Lung (tissue), 12 donors: ENCODE measurements around the gene GMEB2. TPM values are rescaled to one million over a fixed set of nuclear protein-coding genes. Genes with fewer than 3 reads are reported as not detected.

Experiments
- ATAC-seq: fragments of 200-7000 bp; cut with Tn5 transposase; one replicate; pipeline ENCODE4 v1.9.1; 2020; ENCODE audit warnings: moderate number of reproducible peaks; ENCODE audit not compliant: insufficient read depth, low FRiP score
- DNase-seq, 3 donors: peaks; one replicate each; pipeline ENCODE4 v3.0.0-alpha.2; 2013 to 2017
- H3K27ac ChIP-seq, 2 donors: one replicate each; pipeline ENCODE4 v1.5.1; 2013; ENCODE audit warnings: mild to moderate bottlenecking in 2 of 2, moderate library complexity in 2 of 2, control low read depth in 1 of 2, inconsistent platforms in 1 of 2, low read depth in 1 of 2, low read length in 1 of 2
- H3K27me3 ChIP-seq, 3 donors: one replicate each; pipeline ENCODE4 v1.5.1; 2013; ENCODE audit warnings: low read length in 2 of 3; ENCODE audit not compliant: control insufficient read depth in 3 of 3, insufficient read depth in 3 of 3
- H3K36me3 ChIP-seq, 4 donors: one replicate each; pipeline ENCODE4 v1.5.1; 2013; ENCODE audit warnings: low read length in 4 of 4, mild to moderate bottlenecking in 1 of 4, moderate library complexity in 1 of 4; ENCODE audit not compliant: control insufficient read depth in 4 of 4, insufficient read depth in 4 of 4
- H3K4me1 ChIP-seq, 5 donors: one replicate each; pipeline ENCODE4 v1.5.1; 2013; ENCODE audit warnings: low read length in 5 of 5, mild to moderate bottlenecking in 2 of 5, moderate library complexity in 1 of 5; ENCODE audit not compliant: control insufficient read depth in 5 of 5, insufficient read depth in 5 of 5
- H3K4me3 ChIP-seq: one replicate; pipeline ENCODE4 v1.5.1; 2013; ENCODE audit warnings: mild to moderate bottlenecking, control low read depth, moderate library complexity
- H3K9ac ChIP-seq, 2 donors: one replicate each; pipeline ENCODE4 v1.5.1; 2013; ENCODE audit warnings: low read length in 2 of 2, control low read depth in 1 of 2; ENCODE audit not compliant: insufficient read depth in 1 of 2
- H3K9me3 ChIP-seq, 4 donors: one replicate each; pipeline ENCODE4 v1.5.1; 2013; ENCODE audit warnings: low read length in 3 of 4, mild to moderate bottlenecking in 1 of 4, moderate library complexity in 1 of 4; ENCODE audit not compliant: control insufficient read depth in 4 of 4, insufficient read depth in 3 of 4
- WGBS, 2 donors: extraction: QIAGEN DNeasy Blood & Tissue Kit; methylation state at CpG; one replicate each; pipeline ENCODE4 v1.1.7; 2013; 5-methylcytosine and 5-hydroxymethylcytosine counted together
- polyA plus RNA-seq, 2 donors: library from polyadenylated mRNA; stranded (reverse); fragments of 200-250 nt; gene quantifications; one replicate each; pipeline ENCODE4 v1.2.1, GENCODE V29; 2013
- total RNA-seq, 2 donors: library from RNA; depleted of rRNA in 1 of 2; stranded (reverse); fragments of >200 nt in 1 of 2; gene quantifications; one replicate each; pipeline ENCODE4 v1.2.1, GENCODE V29; 2014 to 2021
- TF ChIP-seq, protein P1 (sequence below): IDR thresholded peaks from 2 replicates; pipeline ENCODE4 v1.5.1; 2012; ENCODE audit warnings: mild to moderate bottlenecking; ENCODE audit errors: control extremely low read depth, extremely low read depth
- donor health status: control.
- donor health status: control.
- donor health status: Bipolar disorder and iron deficiency.
- donor health status: healthy.
- donor health status: DM: yes; HTN: yes; CAD: no.

Gene GMEB2
- total and polyA plus RNA-seq, 4 donors, result 7.6 to 12.9 (median 10.3) TPM

DNA sequence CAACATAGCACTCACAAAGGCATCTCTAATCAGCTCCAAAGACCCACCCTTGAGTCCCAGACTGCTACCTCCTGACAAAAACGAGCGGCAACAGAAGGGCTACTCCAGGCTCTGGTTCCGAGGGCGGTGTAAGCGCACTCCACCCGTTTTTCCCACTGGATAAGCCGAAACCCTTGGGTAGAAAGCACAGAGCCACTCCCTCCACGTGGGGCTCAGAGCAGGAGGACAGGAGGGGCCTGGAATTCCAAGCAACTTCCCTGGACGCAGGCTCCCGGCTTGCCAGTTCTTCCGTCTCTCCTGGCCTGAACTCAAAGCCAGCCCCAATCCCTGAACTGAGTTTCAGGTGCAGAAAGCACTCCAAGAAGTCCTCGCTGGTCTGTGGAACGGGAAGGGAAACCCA is 7.4 kb downstream of the GMEB2 start:
- no peak for ATAC-seq
- DNase-seq, result no peak
- H3K36me3 ChIP-seq, result peaks cover 0 to 30% (median 14%) of the 10 kb centered on the region in 4 donors
- TF ChIP-seq, protein P1, sequence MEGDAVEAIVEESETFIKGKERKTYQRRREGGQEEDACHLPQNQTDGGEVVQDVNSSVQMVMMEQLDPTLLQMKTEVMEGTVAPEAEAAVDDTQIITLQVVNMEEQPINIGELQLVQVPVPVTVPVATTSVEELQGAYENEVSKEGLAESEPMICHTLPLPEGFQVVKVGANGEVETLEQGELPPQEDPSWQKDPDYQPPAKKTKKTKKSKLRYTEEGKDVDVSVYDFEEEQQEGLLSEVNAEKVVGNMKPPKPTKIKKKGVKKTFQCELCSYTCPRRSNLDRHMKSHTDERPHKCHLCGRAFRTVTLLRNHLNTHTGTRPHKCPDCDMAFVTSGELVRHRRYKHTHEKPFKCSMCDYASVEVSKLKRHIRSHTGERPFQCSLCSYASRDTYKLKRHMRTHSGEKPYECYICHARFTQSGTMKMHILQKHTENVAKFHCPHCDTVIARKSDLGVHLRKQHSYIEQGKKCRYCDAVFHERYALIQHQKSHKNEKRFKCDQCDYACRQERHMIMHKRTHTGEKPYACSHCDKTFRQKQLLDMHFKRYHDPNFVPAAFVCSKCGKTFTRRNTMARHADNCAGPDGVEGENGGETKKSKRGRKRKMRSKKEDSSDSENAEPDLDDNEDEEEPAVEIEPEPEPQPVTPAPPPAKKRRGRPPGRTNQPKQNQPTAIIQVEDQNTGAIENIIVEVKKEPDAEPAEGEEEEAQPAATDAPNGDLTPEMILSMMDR, result no peak
- H3K9ac ChIP-seq, result no peak overlapping the region
- H3K27me3 ChIP-seq, result no peaks in the 10 kb centered on the region
- WGBS, 2 donors, result 81 to 82% methylated on average over 13 of the region's 13 CpGs
- H3K4me3 ChIP-seq, result no peak overlapping the region
- no peaks in the 10 kb centered on the region for H3K4me1 ChIP-seq
- H3K9me3 ChIP-seq, result no peaks in the 10 kb centered on the region
- no peak overlapping the region for H3K27ac ChIP-seq

- TF ChIP-seq, protein P1, result no peak
- 95 to 97% methylated on average over 16 of the region's 16 CpGs for WGBS, 2 donors
- ATAC-seq (no peak), DNase-seq (no peak)
- Histone ChIP-seq H3K4me3 (no peak overlapping the region), H3K27ac (no peak overlapping the region), H3K4me1 (no peaks in the 10 kb centered on the region), H3K9me3 (no peaks in the 10 kb centered on the region), H3K9ac (no peak overlapping the region), H3K27me3 (no peaks in the 10 kb centered on the region), H3K36me3 (peaks cover 0 to 30% (median 14%) of the 10 kb centered on the region in 4 donors)
These were observed 7.8 kb downstream of the GMEB2 start for GRCh38 chr20:63619086-63619485.

DNA sequence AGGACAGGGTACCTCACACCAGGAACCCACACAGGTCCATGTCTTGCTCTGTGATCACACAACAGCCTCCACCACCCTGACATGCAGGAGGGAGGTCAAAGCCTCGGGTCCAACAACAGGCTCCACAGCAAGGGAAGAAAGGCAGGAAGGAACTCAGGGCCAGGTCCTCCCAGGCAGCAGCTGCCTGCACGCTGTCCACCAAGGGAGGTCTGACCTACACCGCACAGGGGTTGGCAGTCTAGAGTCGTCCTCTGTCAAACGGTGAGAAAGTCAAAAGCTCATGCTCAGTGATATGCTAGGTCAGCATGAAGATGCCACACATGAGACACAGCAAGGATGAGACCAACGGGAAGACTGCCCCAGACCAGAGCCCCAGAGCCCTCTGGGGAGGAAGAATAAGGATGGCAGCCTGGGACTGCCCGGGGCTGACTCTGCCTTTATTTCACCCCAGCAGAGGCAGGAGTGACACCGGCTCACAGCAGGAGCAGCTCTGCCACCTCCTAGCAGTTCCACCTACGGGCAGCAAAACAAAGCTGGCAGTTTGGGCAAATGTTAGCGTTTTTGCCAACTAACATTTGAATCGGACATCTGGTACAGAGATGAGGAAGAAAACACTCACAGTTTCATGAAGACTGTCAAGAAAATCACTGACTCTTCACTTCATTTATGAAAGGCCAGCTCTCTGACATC is 8.5 kb downstream of the GMEB2 start:
- no peaks in the 10 kb centered on the region for H3K27me3 ChIP-seq
- TF ChIP-seq, protein P1, result no peak
- H3K9me3 ChIP-seq, result no peaks in the 10 kb centered on the region
- H3K36me3 ChIP-seq, result peaks cover 0 to 33% (median 15%) of the 10 kb centered on the region in 4 donors
- no peak overlapping the region for H3K27ac ChIP-seq
- H3K4me1 ChIP-seq, result no peaks in the 10 kb centered on the region
- 87 to 89% methylated on average over 11 of the region's 11 CpGs for WGBS, 2 donors
- no peak for DNase-seq
- ATAC-seq, result no peak
- no peak overlapping the region for H3K4me3 ChIP-seq
- no peak overlapping the region for H3K9ac ChIP-seq

DNA sequence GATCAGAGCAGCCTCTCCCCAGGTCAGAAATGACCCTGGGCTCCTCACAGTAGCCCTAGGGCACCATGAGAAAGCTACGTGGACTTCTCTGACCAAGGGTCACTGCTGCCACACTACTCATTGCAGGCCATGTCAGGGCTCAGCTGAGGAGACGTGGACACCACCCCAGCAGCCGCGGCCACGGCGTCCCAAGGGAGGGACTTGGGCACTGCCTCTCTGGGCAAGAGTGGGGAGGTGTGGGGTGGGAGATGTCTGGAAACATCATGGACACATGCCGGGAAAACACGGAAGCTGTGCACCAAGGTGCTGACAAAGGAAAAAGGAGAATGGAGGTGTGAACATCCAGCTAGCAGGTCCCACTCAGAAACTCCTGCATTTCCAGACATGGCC is 9.0 kb downstream of the GMEB2 start:
- 83 to 98% methylated on average over 8 of the region's 8 CpGs for WGBS, 2 donors

More for the DNA sequence above, 9.0 kb downstream of the GMEB2 start:
- TF ChIP-seq, protein P1, result no peak
- Histone ChIP-seq H3K4me3 (no peak overlapping the region), H3K4me1 (no peaks in the 10 kb centered on the region), H3K9ac (no peak overlapping the region), H3K27me3 (no peaks in the 10 kb centered on the region), H3K36me3 (peaks cover 0 to 33% (median 15%) of the 10 kb centered on the region in 4 donors), H3K27ac (no peak overlapping the region), H3K9me3 (no peaks in the 10 kb centered on the region)
- no peak for ATAC-seq
- DNase-seq, result no peak
